ENCODE data around the gene FSHB.
A peak's percentile ranks its signal among the peaks of the same experiment; 100 is the strongest.
"Not testable (repeated sequence)": the region's sequence is repeated elsewhere in the genome, so short reads cannot be mapped to it uniquely, and the experiment has no call there.

The FSHB gene

DNA sequence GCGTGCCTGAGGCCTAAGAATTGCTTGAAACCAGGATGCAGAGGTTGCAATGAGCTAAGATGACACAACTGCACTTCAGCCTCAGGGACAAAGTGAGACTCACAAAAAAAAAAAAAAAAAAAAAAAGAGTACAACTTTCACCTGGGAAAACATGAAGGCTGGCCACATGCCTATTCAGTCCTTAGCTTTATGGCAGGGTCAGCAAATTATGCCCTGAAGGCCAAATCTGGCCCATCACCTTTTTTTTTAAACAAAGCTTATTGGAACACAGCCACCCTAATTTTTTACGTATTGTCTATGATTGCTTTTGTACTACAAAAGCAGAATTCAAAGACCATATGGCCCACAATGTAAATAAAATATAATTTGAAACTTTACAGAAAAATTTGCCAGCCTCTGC is 8.2 kb downstream of the FSHB start:
- Mint-ChIP-seq H3K4me3 (no peak overlapping the region), H3K27ac (no peak overlapping the region), H3K27me3 (peaks cover 0 to 6% of the 10 kb centered on the region in 2 donors), H3K9me3 (no peaks in the 10 kb centered on the region), H3K36me3 (ENCODE audit: insufficient read depth) (no peaks in the 10 kb centered on the region), H3K4me1 (ENCODE audit: low read depth in 2 of 2) (no peaks in the 10 kb centered on the region)
- DNase-seq, result no peak
- no peak for ATAC-seq (replicated peaks)

DNA sequence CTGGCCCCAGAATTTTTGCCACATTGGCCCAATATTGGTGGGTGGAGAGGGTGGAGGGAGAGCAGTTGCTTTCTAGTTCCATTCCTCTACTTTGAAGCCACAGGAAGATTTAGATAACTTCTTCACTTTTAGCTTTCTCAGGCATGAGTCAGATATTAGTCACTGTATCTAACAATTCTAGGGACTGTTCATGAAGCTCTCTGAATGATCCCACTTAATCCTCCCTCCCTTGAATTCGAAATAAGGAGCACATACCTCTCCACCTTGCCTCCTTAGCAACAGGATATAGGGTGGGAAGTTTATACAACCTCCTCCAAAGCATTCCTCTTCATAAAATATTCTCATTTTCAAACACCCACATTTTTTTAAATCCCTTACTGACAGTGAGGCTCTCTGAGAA is 13.5 kb downstream of the FSHB start:
- ATAC-seq (replicated peaks) (no peak), DNase-seq (no peak)
- Mint-ChIP-seq H3K27ac (no peak overlapping the region), H3K4me3 (no peak overlapping the region), H3K36me3 (ENCODE audit: insufficient read depth) (no peaks in the 10 kb centered on the region), H3K27me3 (peaks cover 0 to 13% of the 10 kb centered on the region in 2 donors), H3K4me1 (ENCODE audit: low read depth in 2 of 2) (no peaks in the 10 kb centered on the region), H3K9me3 (no peaks in the 10 kb centered on the region)

DNA sequence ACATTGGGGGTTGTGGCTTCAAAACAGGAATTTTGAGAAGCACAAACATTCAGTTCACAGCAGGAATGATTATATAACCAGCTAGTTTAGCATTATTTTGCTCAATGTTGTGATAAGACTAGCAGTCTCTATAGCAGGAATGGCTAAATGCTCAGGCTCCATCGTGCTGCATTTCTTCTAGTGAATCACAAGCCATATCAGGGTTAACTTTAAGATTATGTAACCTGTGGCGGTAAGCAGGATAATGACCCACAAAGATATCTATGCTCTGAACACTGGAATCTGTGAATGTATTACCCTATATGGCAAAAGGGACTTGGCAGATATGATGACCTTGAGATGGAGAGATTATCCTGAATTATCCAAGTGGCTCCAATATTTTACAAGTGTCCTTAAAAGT is 14.8 kb downstream of the FSHB start:
- Mint-ChIP-seq H3K36me3 (ENCODE audit: insufficient read depth) (no peaks in the 10 kb centered on the region), H3K27ac (no peak overlapping the region), H3K9me3 (no peaks in the 10 kb centered on the region), H3K4me1 (ENCODE audit: low read depth in 2 of 2) (no peaks in the 10 kb centered on the region), H3K4me3 (no peak overlapping the region), H3K27me3 (peaks cover 0 to 13% of the 10 kb centered on the region in 2 donors)
- DNase-seq (no peak), ATAC-seq (replicated peaks) (no peak)

DNA sequence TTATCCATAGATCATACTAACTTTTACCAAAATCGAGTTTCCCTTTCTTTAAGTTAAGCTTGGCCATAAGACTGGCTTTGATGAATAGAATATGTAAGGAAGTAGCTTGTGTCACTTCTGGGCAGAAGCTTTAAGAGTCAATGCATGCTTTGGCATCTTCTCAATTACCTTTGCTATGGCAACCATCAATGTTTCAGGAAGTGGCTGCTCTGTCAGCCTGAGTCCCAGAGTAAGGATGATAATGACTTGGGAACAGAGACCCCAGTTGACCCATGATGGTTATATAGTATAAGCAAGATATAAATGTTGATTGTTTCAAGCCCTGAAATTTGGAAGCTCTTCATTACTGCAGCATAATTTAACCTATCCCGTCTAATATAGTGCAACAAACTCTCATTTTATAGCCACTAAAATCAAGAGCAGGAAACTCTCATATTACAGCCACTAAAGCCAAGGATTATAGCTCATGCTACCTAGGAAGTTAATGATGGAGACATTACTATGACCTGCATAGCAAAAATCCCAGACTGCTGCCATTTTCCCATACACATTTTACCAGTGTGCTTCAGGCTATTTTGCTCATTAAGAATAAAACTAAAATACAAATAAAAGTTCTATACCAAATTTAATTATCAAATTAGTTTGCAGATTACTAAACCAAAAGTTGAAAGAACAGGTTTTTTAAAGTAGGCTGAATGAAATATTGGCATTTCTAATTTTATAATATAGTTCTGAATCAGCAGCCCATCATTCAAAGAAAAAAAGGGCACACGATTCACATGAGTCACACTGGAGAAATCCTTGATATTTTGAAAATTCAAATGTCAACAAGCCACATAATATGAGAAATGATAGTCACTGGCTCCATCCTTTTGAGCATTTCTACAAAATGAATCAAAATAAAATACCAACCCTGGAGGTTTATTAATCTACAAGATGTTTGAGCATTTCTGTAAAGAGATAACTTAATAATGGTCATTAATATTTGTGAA is 23.8 kb downstream of the FSHB start:
- Mint-ChIP-seq H3K27me3 (no peaks in the 10 kb centered on the region), H3K4me1 (ENCODE audit: low read depth in 2 of 2) (peaks cover 0 to 3% of the 10 kb centered on the region in 2 donors), H3K4me3 (no peak overlapping the region), H3K9me3 (no peaks in the 10 kb centered on the region), H3K36me3 (ENCODE audit: insufficient read depth) (no peaks in the 10 kb centered on the region), H3K27ac (no peak overlapping the region)
- DNase-seq (no peak), ATAC-seq (replicated peaks) (no peak)

DNA sequence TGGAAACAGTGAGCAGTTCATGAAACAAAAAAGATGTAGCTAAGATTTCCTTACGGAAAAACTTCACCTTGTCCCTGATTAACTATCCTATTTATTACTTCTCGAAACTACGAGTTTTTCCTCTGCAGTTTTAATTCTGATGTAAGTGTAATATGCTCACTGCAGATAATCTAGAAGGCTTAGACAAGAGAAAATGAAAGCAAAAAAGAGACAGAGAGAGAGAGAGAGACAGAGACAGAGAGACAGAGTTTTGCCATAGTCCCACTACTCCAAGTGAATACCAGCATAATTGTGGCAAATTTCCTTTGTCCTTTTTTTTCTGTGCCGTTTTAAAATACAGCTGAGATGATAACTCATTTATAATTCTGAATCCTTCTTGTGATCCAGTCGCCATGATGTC is 24.8 kb downstream of the FSHB start:
- DNase-seq (no peak), ATAC-seq (replicated peaks) (no peak)
- peak overlapping the region; percentile 13 to 23 for H3K4me3 Mint-ChIP-seq
- peak overlapping the region in 1 of 2 donors; percentile 27 for H3K27ac Mint-ChIP-seq
- H3K9me3 Mint-ChIP-seq, result no peaks in the 10 kb centered on the region
- H3K27me3 Mint-ChIP-seq, result no peaks in the 10 kb centered on the region
- H3K36me3 Mint-ChIP-seq (ENCODE audit: insufficient read depth), result no peaks in the 10 kb centered on the region
- H3K4me1 Mint-ChIP-seq (ENCODE audit: low read depth in 2 of 2), result peaks cover 0 to 3% of the 10 kb centered on the region in 2 donors

DNA sequence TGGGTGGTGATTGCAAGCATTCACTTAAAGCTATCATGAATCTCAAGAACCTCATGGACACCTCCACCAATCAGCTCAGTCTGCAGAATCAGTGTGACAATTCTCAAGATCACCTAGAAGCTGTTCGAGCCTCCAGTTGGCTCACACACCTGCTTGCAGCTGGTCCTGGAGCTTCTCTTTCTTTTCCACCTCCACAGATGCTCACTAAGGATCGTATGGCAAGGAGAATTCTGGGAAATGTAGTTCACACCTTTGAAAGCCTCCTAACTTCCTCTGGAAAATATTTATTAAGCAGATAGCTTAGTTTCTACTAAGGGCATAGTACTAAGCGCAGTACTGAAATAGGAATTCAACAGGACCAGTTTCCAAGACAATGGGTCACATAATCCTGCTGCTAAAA is 26.2 kb downstream of the FSHB start:
- Mint-ChIP-seq H3K27me3 (no peaks in the 10 kb centered on the region), H3K9me3 (no peaks in the 10 kb centered on the region), H3K4me3 (no peak overlapping the region), H3K27ac (no peak overlapping the region), H3K36me3 (ENCODE audit: insufficient read depth) (no peaks in the 10 kb centered on the region), H3K4me1 (ENCODE audit: low read depth in 2 of 2) (peaks cover 0 to 3% of the 10 kb centered on the region in 2 donors)
- ATAC-seq (replicated peaks), result no peak
- no peak for DNase-seq

DNA sequence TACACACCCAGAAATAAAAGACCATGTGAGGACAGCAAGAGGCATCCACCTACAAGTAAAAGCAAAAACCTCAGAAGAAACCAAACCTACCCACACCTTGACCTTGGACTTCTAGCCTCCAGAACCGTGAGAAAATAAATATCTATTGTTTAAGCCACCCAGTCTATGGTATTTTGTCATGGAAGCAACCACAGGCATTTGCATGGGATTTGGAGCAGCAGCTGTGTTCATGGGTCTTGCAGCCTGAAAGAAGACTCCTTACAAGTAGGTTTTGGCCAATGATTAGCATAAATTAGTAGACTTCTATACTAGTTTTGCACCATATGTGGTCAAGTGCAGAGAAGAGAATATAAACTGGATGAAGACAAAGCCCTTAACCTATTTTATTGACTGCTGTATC is 27.9 kb downstream of the FSHB start:
- H3K4me1 Mint-ChIP-seq (ENCODE audit: low read depth in 2 of 2), result peaks cover 0 to 3% of the 10 kb centered on the region in 2 donors

DNA sequence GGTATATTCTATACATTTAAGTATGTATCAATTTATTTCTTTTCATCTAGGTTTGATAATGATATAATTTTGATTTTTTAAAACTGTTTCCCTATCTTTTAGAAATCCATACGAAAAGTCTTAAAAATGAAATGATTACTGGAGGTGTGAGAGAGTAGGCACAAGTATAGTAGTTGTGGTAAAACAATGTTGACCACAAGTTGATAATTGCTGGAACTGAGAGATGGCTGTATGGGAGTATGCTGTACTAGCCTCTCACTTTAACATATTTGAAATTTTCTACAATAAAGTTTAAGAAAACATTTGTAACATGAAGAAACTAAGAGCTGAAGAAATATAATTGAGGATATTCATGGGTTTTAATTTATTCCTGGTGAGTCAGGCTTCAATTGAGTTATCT is 30.0 kb downstream of the FSHB start:
- DNase-seq (no peak), ATAC-seq (replicated peaks) (no peak)
- Mint-ChIP-seq H3K4me1 (ENCODE audit: low read depth in 2 of 2) (peaks cover 0 to 2% of the 10 kb centered on the region in 2 donors), H3K9me3 (peaks cover 0 to 6% of the 10 kb centered on the region in 2 donors), H3K27ac (no peak overlapping the region), H3K4me3 (no peak overlapping the region), H3K36me3 (ENCODE audit: insufficient read depth) (no peaks in the 10 kb centered on the region), H3K27me3 (no peaks in the 10 kb centered on the region)

More for the DNA sequence above, 27.9 kb downstream of the FSHB start:
- ATAC-seq (replicated peaks), result no peak
- no peak for DNase-seq
- H3K9me3 Mint-ChIP-seq, result peaks cover 0 to 6% of the 10 kb centered on the region in 2 donors
- H3K4me3 Mint-ChIP-seq, result no peak overlapping the region
- no peak overlapping the region for H3K27ac Mint-ChIP-seq
- no peaks in the 10 kb centered on the region for H3K36me3 Mint-ChIP-seq (ENCODE audit: insufficient read depth)
- H3K27me3 Mint-ChIP-seq, result no peaks in the 10 kb centered on the region

DNA sequence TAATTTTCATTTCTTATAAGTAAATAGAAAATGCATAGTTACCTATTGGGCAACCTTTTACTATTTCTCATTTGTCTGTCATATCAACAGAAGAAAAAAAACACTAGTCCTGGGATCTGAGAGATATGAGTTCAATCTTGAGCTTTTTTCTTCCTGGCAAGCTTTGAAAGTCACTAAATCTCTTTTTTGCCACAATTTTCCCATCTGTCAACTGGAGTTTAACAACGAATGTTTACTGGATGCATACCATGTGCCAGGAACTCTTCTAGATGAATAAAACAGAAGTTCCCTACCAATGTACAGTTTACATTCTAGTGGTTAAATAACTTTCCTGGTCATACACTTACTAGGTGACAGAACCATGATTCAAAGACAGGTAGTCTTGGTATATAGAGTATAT is 31.0 kb downstream of the FSHB start:
- Mint-ChIP-seq H3K9me3 (peaks cover 0 to 6% of the 10 kb centered on the region in 2 donors), H3K27me3 (no peaks in the 10 kb centered on the region), H3K4me3 (no peak overlapping the region), H3K27ac (no peak overlapping the region), H3K36me3 (ENCODE audit: insufficient read depth) (no peaks in the 10 kb centered on the region), H3K4me1 (ENCODE audit: low read depth in 2 of 2) (no peaks in the 10 kb centered on the region)
- DNase-seq (no peak), ATAC-seq (replicated peaks) (no peak)

DNA sequence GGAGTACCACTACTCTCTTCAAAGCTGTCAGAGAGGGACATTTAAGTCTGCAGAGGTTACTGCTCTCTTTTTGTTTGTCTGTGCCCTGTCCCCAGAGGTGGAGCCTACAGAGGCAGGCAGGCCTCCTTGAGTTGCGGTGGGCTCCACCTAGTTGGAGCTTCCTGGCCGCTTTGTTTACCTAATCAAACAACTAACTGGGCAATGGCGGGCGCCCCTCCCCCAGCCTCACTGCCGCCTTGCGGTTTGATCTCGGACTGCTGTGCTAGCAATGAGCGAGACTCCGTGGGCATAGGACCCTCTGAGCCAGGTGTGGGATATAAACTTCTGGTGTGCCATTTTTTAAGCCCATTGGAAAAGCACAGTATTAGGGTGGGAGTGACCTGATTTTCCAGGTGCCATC is 37.8 kb downstream of the FSHB start:
- H3K36me3 Mint-ChIP-seq (ENCODE audit: insufficient read depth); ATAC-seq (replicated peaks); H3K4me3 Mint-ChIP-seq; DNase-seq; H3K27ac Mint-ChIP-seq; H3K9me3 Mint-ChIP-seq; H3K4me1 Mint-ChIP-seq (ENCODE audit: low read depth in 2 of 2): not testable (repeated sequence)
- peaks cover 29 to 34% of the 10 kb centered on the region in 2 donors for H3K27me3 Mint-ChIP-seq

DNA sequence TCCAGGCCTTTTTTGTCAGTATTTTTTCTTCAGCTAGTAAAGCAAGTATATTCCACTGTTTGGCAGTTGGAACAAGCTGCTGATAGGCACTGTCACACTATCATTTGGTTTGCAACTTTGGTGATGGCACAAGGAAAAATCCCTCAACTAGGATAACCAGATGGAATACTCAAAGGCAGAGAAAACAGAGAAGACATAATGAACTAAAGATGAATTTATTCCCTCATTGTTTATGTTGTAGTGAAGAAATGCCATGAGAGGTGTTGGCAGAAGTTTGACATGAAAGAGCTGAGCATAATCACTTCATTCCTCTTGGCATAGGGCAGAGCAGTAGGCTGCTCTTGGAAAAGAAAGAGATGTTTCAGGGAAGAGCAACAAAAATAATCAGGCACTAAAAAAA is 39.9 kb downstream of the FSHB start:
- H3K4me1 Mint-ChIP-seq (ENCODE audit: low read depth in 2 of 2), result no peaks in the 10 kb centered on the region
- DNase-seq (no peak), ATAC-seq (replicated peaks) (no peak)

DNA sequence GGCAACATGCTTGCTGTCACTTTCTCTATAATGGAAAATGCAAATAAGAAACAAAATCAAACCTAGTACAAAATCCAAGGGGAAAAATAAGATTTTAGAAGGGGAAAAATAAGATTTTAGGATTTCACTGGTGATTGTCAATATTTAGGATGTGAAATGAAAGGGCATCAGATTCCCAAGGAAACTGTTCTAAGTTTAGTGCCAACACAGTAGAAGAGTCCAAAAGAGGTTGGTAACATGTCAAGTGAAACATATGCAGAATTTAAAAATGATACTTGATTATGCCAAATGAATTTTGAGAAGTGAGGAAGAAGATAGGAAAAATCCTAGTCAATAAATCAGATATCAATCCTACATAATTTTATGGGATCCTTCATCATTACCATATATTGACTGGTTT is 46.4 kb downstream of the FSHB start:
- no peaks in the 10 kb centered on the region for H3K9me3 Mint-ChIP-seq
- DNase-seq (no peak), ATAC-seq (replicated peaks) (no peak)
- peaks cover 12 to 15% of the 10 kb centered on the region in 2 donors for H3K4me1 Mint-ChIP-seq (ENCODE audit: low read depth in 2 of 2)
- H3K4me3 Mint-ChIP-seq, result no peak overlapping the region
- H3K27me3 Mint-ChIP-seq, result peaks cover 3 to 19% of the 10 kb centered on the region in 2 donors
- no peak overlapping the region for H3K27ac Mint-ChIP-seq
- H3K36me3 Mint-ChIP-seq (ENCODE audit: insufficient read depth), result peaks cover 2% of the 10 kb centered on the region

More for the DNA sequence above, 39.9 kb downstream of the FSHB start:
- H3K27ac Mint-ChIP-seq, result no peak overlapping the region
- no peak overlapping the region for H3K4me3 Mint-ChIP-seq
- H3K36me3 Mint-ChIP-seq (ENCODE audit: insufficient read depth), result no peaks in the 10 kb centered on the region
- peaks cover 0 to 5% of the 10 kb centered on the region in 2 donors for H3K9me3 Mint-ChIP-seq
- peaks cover 29 to 41% of the 10 kb centered on the region in 2 donors for H3K27me3 Mint-ChIP-seq

DNA sequence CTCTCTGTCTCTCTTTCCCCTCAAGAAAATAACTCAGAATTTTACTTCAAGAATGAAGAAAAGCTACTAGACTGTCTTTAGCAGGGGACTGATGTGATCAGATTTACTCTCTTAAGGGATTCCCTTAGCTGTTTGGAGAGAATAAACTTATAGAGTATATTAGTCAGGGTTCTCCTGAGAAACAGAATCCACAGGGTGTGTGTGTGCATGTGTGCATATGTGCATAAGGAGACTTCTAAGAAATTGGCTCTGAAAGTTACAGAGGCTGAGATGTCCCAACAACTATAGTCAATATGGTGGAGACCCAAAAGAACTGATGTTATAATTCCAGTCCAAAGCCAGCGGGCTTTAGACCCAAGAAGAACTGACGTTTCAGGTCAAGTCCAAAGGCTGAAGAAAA is 49.0 kb downstream of the FSHB start:
- Mint-ChIP-seq H3K27me3 (no peaks in the 10 kb centered on the region), H3K4me1 (ENCODE audit: low read depth in 2 of 2) (peaks cover 23 to 24% of the 10 kb centered on the region in 2 donors), H3K27ac (no peak overlapping the region), H3K9me3 (no peaks in the 10 kb centered on the region), H3K36me3 (ENCODE audit: insufficient read depth) (peaks cover 2% of the 10 kb centered on the region), H3K4me3 (no peak overlapping the region)
- DNase-seq, result no peak
- ATAC-seq (replicated peaks), result no peak

All from effector memory CD8-positive, alpha-beta T cell (primary cell).